ENCODE results near the gene CTNNA3. TPM values are rescaled to one million over a fixed set of nuclear protein-coding genes. Genes with fewer than 3 reads are reported as not detected.

Gene CTNNA3
- total RNA-seq, 1 donor from 2014 or later: not detected

GRCh38 chr10:66283874-66284464 is 1412.0 kb downstream of the CTNNA3 start:
- intact Hi-C loops (cut with micrococcal nuclease): no loop called here
- ChIA-PET POLR2A (no interaction called here), CTCF (no interaction called here)
- DNase-seq (no peak), ATAC-seq (ENCODE audit: low read depth) (no peak)
- no peak for TF ChIP-seq CTCF (IDR thresholded peaks at IDR 0.05)
- Mint-ChIP-seq H3K27me3 (no peaks in the 10 kb centered on the region), H3K36me3 (ENCODE audit: low read depth) (no peaks in the 10 kb centered on the region), H3K4me1 (no peaks in the 10 kb centered on the region), H3K9me3 (peaks cover 2% of the 10 kb centered on the region), H3K27ac (no peak overlapping the region), H3K4me3 (no peak overlapping the region)

GRCh38 chr10:66283064-66283463 is 1412.9 kb downstream of the CTNNA3 start:
- H3K4me1 Mint-ChIP-seq: no peaks in the 10 kb centered on the region
- no peak for DNase-seq
- no peak for ATAC-seq (ENCODE audit: low read depth)
- peaks cover 2% of the 10 kb centered on the region for H3K9me3 Mint-ChIP-seq
- ChIA-PET CTCF (no interaction called here), POLR2A (no interaction called here)
- no peak overlapping the region for H3K4me3 Mint-ChIP-seq
- no peaks in the 10 kb centered on the region for H3K36me3 Mint-ChIP-seq (ENCODE audit: low read depth)
- intact Hi-C loops (cut with micrococcal nuclease): no loop called here
- H3K27me3 Mint-ChIP-seq: no peaks in the 10 kb centered on the region
- H3K27ac Mint-ChIP-seq: no peak overlapping the region
- TF ChIP-seq CTCF (IDR thresholded peaks at IDR 0.05): no peak

- H3K27ac Mint-ChIP-seq: no peak overlapping the region
- H3K27me3 Mint-ChIP-seq: no peaks in the 10 kb centered on the region
- no peaks in the 10 kb centered on the region for H3K36me3 Mint-ChIP-seq (ENCODE audit: low read depth)
- no peak for TF ChIP-seq CTCF (IDR thresholded peaks at IDR 0.05)
- ChIA-PET CTCF (no interaction called here), POLR2A (no interaction called here)
- peaks cover 2% of the 10 kb centered on the region for H3K9me3 Mint-ChIP-seq
- no peak overlapping the region for H3K4me3 Mint-ChIP-seq
- DNase-seq (no peak), ATAC-seq (ENCODE audit: low read depth) (no peak)
- intact Hi-C loops (cut with micrococcal nuclease): no loop called here
- H3K4me1 Mint-ChIP-seq: no peaks in the 10 kb centered on the region
These were observed 1414.7 kb downstream of the CTNNA3 start for GRCh38 chr10:66281327-66281726.

GRCh38 chr10:66277481-66277880 is 1418.5 kb downstream of the CTNNA3 start:
- TF ChIP-seq CTCF (IDR thresholded peaks at IDR 0.05): no peak
- no peak overlapping the region for H3K27ac Mint-ChIP-seq
- H3K4me3 Mint-ChIP-seq: no peak overlapping the region
- POLR2A ChIA-PET: no interaction called here
- ATAC-seq (ENCODE audit: low read depth) (no peak), DNase-seq (no peak)
- no peaks in the 10 kb centered on the region for H3K27me3 Mint-ChIP-seq
- CTCF ChIA-PET: no interaction called here
- peaks cover 2% of the 10 kb centered on the region for H3K9me3 Mint-ChIP-seq
- intact Hi-C loops (cut with micrococcal nuclease): no loop called here
- no peaks in the 10 kb centered on the region for H3K4me1 Mint-ChIP-seq
- no peaks in the 10 kb centered on the region for H3K36me3 Mint-ChIP-seq (ENCODE audit: low read depth)

GRCh38 chr10:66273966-66274519 is 1422.0 kb downstream of the CTNNA3 start:
- Mint-ChIP-seq H3K27me3 (no peaks in the 10 kb centered on the region), H3K4me1 (no peaks in the 10 kb centered on the region), H3K36me3 (ENCODE audit: low read depth) (no peaks in the 10 kb centered on the region), H3K4me3 (no peak overlapping the region), H3K27ac (no peak overlapping the region), H3K9me3 (no peaks in the 10 kb centered on the region)
- intact Hi-C loops (cut with micrococcal nuclease): no loop called here
- no peak for TF ChIP-seq CTCF (IDR thresholded peaks at IDR 0.05)
- ATAC-seq (ENCODE audit: low read depth) (no peak), DNase-seq (no peak)
- CTCF ChIA-PET: no interaction called here
- POLR2A ChIA-PET: no interaction called here

All from activated B cell treated with CpG ODN at 0.5 μM for 24 hours (primary cell).